ENCODE data around the gene CRACDL. TPM values are rescaled to one million over a fixed set of nuclear protein-coding genes. Genes with fewer than 3 reads are reported as not detected.
A peak's percentile ranks its signal among the peaks of the same experiment; 100 is the strongest.

Gene CRACDL
- total RNA-seq, 1 donor from 2014 or later = 6.2 TPM

GRCh38 chr2:98769784-98770183 is 166.2 kb downstream of the CRACDL start:
- peaks cover 17% of the 10 kb centered on the region for H3K4me1 Mint-ChIP-seq (ENCODE audit: unreplicated experiment)
- no peak for DNase-seq (ENCODE audit: extremely low spot score, unreplicated experiment)
- H3K36me3 Mint-ChIP-seq = no peaks in the 10 kb centered on the region
- no peak overlapping the region for H3K27ac Mint-ChIP-seq
- no peaks in the 10 kb centered on the region for H3K9me3 Mint-ChIP-seq
- peak overlapping the region; percentile 62 for H3K4me3 Mint-ChIP-seq
- TF ChIP-seq, protein P1, sequence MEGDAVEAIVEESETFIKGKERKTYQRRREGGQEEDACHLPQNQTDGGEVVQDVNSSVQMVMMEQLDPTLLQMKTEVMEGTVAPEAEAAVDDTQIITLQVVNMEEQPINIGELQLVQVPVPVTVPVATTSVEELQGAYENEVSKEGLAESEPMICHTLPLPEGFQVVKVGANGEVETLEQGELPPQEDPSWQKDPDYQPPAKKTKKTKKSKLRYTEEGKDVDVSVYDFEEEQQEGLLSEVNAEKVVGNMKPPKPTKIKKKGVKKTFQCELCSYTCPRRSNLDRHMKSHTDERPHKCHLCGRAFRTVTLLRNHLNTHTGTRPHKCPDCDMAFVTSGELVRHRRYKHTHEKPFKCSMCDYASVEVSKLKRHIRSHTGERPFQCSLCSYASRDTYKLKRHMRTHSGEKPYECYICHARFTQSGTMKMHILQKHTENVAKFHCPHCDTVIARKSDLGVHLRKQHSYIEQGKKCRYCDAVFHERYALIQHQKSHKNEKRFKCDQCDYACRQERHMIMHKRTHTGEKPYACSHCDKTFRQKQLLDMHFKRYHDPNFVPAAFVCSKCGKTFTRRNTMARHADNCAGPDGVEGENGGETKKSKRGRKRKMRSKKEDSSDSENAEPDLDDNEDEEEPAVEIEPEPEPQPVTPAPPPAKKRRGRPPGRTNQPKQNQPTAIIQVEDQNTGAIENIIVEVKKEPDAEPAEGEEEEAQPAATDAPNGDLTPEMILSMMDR (conservative IDR thresholded peaks at IDR 0.05) = no peak
- no peaks in the 10 kb centered on the region for H3K27me3 Mint-ChIP-seq

- H3K27me3 Mint-ChIP-seq = no peaks in the 10 kb centered on the region
- H3K9me3 Mint-ChIP-seq = no peaks in the 10 kb centered on the region
- DNase-seq (ENCODE audit: extremely low spot score, unreplicated experiment) = no peak
- H3K27ac Mint-ChIP-seq = no peak overlapping the region
- no peak overlapping the region for H3K4me3 Mint-ChIP-seq
- TF ChIP-seq, protein P1 (conservative IDR thresholded peaks at IDR 0.05) = no peak
- peaks cover 17% of the 10 kb centered on the region for H3K4me1 Mint-ChIP-seq (ENCODE audit: unreplicated experiment)
- no peaks in the 10 kb centered on the region for H3K36me3 Mint-ChIP-seq
Observed at GRCh38 chr2:98769114-98769476, 166.9 kb downstream of the CRACDL start.

- H3K27ac Mint-ChIP-seq = no peak overlapping the region
- no peak for DNase-seq (ENCODE audit: extremely low spot score, unreplicated experiment)
- no peak overlapping the region for H3K4me3 Mint-ChIP-seq
Observed at GRCh38 chr2:98768384-98769113, 167.5 kb downstream of the CRACDL start.

DNA sequence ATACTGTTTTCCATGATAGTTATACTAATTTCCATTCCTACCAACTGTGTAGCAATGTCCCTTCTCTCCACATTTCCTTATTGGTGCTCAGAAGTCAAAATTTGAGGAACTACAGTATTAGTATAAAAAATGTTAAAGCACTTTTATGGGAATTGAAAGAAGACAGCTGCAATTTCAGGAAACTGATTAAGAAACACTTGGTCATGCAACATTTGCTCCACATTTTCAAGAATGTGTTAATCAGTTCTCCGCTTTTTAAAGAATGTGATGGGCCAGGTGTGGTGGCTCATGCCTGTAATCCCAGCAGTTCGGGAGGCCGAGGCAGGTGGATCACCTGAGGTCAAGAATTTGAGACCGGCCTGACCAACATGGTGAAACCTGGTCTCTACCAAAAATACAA is 171.5 kb downstream of the CRACDL start:
- Mint-ChIP-seq H3K36me3 (no peaks in the 10 kb centered on the region), H3K4me1 (ENCODE audit: unreplicated experiment) (peaks cover 9% of the 10 kb centered on the region), H3K4me3 (no peak overlapping the region), H3K9me3 (no peaks in the 10 kb centered on the region), H3K27me3 (peaks cover 6% of the 10 kb centered on the region), H3K27ac (no peak overlapping the region)
- no peak for DNase-seq (ENCODE audit: extremely low spot score, unreplicated experiment)
- TF ChIP-seq, protein P1 (conservative IDR thresholded peaks at IDR 0.05) = no peak

More at GRCh38 chr2:98768384-98769113, 167.5 kb downstream of the CRACDL start:
- TF ChIP-seq, protein P1 (conservative IDR thresholded peaks at IDR 0.05) = no peak
- H3K9me3 Mint-ChIP-seq = no peaks in the 10 kb centered on the region
- H3K27me3 Mint-ChIP-seq = no peaks in the 10 kb centered on the region
- peaks cover 17% of the 10 kb centered on the region for H3K4me1 Mint-ChIP-seq (ENCODE audit: unreplicated experiment)
- no peaks in the 10 kb centered on the region for H3K36me3 Mint-ChIP-seq

GRCh38 chr2:98763209-98763951 is 172.6 kb downstream of the CRACDL start:
- no peak overlapping the region for H3K4me3 Mint-ChIP-seq
- no peak for DNase-seq (ENCODE audit: extremely low spot score, unreplicated experiment)

More at GRCh38 chr2:98763209-98763951, 172.6 kb downstream of the CRACDL start:
- no peaks in the 10 kb centered on the region for H3K36me3 Mint-ChIP-seq
- H3K9me3 Mint-ChIP-seq = no peaks in the 10 kb centered on the region
- H3K27ac Mint-ChIP-seq = no peak overlapping the region
- peaks cover 6% of the 10 kb centered on the region for H3K27me3 Mint-ChIP-seq
- TF ChIP-seq, protein P1 (conservative IDR thresholded peaks at IDR 0.05) = no peak
- peaks cover under 1% of the 10 kb centered on the region for H3K4me1 Mint-ChIP-seq (ENCODE audit: unreplicated experiment)

Measured in type B pancreatic cell (in vitro differentiated cells).